CMK (cell line): ENCODE data around the gene RPS6KC1.
"Not testable (repeated sequence)": the region's sequence is repeated elsewhere in the genome, so short reads cannot be mapped to it uniquely, and the experiment has no call there.

Experiments used
- DNase-seq: peaks from one replicate; pipeline ENCODE4 v3.0.0-alpha.2; 2010; ENCODE audit warnings: low read depth

Gene RPS6KC1

DNA sequence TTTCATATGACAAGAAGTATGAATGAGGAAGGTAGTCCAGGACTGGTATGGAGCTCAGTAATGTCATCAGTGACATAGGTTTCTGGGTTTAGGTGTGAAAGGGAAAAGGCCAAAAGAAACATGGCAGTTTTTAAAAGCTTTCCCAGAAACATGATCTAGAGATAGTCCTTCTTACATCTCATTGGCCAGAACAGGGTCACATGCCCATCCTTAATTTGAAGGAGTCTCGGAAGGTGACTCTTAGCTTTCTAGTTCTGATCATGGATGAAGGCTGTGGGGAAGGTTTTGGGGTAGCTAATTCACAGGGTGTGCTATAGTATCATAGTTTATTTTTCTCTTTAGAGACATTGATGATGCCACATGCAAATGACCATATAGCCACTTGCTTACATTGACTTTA, 55.3 kb downstream of the RPS6KC1 start:
- no peak for DNase-seq

DNA sequence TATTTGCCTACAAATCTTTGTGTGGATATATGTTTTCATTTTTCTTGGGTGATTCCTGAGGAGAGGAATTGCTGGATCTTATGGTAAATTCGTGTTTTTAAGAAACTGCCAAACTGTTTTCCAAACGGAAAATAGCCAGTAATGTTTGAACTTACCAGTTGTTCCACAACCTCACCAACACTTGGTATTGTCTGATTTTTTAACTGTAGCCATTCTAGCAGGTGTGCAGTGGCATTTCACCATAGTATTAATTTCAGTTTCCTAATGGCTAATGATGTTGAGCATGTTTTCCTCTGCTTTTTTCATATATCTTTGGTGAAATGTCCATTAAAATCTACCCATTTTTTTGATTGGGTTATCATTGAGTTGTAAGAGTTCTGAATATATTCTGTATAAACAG, 56.6 kb downstream of the RPS6KC1 start:
- no peak for DNase-seq

DNA sequence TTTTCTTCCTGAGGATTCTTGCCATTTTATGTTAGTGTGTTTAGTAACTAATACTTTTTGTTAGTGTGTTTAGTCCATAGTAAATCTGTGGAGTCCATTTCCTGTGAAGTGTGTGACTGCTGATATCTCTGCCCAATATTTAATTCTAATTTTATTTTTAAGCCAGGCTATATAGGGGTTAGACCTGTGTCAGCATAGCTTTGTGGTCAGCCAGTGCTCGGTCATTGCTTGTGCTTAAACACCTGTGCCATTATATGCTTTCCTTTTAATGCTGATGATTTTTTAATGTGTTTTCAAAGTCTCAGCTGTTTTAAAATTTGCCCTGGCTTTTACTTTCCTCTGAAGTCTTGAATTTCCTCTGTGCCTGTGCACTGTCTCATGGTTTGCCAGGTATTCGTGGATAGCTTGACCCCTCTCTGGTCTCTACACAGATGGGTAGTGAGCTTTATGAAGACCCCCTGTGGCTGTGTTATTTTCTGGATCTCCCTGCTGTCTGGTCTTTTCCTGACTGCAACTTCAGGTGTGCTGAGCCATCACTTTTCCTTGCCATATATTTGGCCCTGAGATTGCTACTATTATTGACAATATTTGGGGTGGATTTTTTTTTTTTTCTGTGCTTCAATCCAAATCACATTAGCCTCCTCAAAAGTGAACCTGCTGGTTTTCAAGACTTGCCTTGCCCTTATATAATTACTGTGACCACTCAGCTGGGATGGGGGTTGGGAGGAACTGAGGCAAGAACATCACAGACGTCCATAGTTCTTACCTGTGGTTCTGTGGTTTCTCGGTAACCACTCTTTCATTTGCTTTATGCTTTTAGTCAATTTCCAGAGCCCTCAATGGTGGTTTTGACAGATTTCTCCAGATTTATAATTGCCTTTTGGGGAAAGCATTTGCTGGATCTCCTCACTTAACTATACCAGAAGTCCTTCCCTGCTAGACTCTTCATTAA, 59.6 kb downstream of the RPS6KC1 start:
- DNase-seq = no peak

DNA sequence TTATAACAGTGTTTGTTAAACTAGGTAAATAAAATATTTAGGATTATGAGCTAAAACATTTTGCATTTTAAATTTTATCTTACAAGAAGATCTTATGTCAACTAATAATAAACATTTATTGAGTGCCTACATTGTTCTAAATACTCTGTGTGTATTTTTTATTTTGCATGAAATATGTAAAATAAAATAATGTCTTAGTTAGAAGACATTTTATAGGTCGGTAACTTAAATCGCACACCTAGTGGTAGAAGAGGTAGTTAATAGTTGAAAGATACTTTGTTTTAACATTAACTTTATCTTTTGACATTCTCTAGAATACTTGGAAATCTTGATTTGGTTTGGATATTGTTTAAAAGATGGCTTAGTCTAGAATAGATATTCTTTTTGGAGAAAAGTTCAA, 60.5 kb downstream of the RPS6KC1 start:
- no peak for DNase-seq

DNA sequence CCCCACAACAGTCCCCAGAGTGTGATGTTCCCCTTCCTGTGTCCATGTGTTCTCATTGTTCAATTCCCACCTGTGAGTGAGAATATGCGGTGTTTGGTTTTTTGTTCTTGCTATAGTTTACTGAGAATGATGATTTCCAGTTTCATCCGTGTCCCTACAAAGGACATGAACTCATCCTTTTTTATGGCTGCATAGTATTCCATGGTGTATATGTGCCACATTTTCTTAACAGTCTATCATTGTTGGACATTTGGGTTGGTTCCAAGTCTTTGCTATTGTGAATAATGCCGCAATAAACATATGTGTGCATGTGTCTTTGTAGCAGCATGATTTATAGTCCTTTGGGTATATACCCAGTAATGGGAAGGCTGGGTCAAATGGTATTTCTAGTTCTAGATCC, 61.7 kb downstream of the RPS6KC1 start:
- DNase-seq = not testable (repeated sequence)

DNA sequence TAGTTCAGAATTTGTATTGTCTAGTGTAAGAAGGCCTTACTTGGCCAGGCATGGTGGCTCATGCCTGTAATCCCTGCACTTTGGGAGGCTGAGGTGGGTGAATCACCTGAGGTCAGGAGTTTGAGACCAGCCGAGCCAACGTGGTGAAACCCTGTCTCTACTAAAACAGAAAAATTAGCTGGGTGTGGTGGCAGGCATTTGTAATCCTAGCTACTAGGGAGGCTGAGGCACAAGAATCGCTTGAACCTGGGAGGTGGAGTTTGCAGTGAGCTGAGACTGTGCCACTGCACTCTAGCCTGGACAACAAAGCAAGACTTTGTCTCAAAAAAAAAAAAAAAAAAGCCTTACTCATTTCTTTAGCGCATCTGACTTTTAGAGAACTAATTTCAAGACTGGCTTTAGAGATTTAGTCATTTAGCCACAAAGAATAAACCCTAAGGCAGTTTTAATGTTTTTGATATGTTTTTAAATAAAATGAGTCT, 66.7 kb downstream of the RPS6KC1 start:
- DNase-seq = not testable (repeated sequence)

DNA sequence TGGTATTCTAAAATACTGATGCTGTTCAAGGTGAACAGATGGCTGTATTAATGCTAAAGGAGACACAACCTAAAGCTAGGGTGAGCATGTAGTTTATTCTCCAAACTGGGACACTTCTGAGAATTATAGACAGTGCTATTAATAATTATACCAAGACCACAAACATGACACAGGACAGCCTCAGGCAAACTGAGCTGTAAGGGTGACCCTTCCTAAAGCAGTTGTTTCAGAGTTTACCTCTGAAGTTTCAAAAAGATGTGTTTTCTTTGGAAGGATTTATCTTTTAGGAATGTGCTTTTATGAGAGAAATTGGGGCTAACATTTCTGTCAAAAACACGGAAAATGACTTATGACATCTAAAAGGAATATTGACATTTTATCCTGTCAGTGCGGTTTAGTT, 68.8 kb downstream of the RPS6KC1 start:
- DNase-seq = no peak

DNA sequence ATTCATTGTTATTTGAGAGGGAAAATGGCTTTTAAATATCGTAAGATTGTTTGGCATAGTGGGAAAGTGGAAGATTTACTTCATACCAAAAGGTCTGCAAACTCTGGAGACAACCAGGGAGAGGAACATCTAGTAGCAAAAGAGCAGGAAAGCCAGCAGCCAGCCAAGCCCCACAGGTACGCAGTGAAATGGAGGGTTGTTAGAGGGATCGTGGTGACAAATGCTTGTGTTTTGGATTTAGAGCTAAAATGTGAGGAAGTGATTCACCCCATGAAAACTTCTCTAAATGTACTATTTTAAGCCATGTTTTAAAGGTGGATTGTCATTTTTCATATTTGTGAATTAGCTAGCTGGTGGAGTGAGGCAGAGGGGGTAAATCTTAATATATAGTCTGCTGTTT, 69.3 kb downstream of the RPS6KC1 start:
- no peak for DNase-seq

DNA sequence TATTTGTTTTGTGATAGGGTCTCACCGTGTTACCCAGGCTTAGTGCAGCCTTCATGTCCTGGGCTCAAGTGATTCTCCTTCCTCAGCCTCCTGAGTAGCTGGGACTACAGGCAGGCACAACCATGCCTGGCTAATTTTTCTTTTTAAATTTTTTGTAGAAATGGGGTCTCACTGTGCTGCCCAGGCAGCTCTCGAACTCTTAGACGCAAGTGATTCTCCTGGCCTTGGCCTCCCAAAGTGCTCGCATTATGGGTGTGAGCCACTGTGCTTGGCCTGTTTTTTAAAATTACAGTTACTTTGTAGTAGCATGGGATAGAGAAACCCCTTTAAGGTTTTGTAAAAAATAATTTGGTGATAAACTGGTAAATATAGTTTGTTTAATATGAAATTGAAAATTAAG, 69.9 kb downstream of the RPS6KC1 start:
- no peak for DNase-seq

DNA sequence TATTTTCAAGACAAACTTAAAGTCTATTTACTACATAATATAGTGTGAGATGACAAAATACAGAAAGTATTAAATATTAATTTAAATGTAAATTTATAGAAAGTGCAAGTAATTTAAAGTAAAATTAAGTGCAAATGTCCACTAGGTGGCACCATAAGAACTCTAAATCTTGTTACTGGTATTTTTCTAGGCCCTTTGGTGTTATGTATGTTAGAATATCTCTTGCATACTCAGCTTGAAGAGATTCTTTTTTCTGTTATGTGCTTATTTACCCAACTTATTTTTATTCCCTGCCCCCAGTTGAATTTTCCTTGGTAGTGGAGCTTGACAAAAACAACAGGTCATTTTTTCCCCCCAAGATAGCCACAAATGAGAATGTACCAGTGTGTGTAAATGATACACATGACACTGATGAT, 71.5 kb downstream of the RPS6KC1 start:
- DNase-seq = peak; percentile 9

DNA sequence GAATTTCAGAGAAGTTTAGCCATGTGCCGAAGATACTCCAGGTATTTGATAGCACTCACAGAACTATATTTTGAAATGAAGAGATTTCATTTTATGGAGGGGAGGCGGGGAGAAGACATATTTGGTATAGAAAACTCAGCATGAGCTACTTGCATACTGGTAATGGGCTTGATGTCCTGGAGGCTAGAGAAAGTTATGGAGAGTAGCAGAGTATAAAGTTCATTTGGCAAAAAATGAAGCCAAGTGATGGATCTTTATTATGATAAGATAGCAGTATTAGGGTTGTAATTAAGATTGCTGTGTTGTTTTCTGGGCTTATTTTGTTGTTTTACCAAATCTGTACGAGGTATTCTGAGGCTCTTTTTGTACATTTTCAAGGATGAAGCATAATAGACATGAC, 72.0 kb downstream of the RPS6KC1 start:
- DNase-seq = no peak

DNA sequence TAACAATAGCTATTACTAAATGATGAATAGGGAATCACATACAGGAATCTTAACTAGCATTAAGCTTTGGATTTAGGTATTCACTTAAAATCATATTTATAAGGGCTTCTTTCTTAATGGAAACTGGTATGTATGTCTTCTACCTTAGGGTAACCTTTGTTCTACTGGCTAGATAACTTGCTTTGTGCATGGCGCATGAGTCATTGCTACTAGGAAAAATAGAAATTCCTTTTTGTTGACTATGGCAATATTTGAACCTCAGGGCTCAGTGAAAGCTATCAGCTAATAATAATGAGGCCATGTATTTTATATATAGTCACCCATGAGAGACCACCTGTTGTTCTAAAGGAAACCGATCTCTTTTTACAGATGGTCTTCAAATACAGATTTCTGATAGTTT, 72.5 kb downstream of the RPS6KC1 start:
- no peak for DNase-seq

DNA sequence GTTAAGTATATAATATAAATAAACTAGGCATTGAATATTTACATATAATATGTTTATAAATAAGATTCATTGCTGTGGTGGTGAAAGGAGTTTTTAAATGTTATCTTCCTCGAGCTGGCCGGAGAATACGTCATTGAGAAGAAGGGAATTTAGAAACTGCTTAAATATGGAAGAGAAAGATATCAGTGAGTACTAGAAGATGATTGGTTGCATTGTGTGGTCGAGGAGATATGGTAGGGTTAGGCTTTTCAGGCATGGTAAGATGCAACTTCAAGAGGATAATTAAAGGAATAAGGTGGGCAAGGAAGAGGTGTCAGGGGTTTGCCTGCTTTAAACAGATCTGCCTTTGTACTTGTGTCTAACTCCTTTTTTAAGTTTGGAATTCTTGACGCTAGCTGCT, 73.5 kb downstream of the RPS6KC1 start:
- no peak for DNase-seq

DNA sequence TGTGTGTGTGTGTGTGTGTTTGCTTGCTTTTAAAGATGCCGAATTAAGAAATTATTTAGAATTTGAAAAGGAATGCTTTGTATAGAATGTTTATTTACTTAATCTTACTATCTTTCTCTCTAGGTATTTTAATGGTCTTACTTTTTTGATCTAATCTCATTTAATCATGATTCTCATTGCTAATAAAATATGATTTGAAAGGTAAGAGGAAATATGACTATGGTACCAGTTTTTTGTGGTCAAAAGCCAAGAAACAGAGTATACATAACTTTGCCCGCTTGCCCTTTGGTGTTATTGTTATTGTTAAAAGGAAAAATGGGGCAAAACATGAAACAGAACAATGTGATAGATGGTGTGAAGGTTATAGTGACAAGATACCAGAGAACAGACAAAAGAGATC, 74.6 kb downstream of the RPS6KC1 start:
- DNase-seq = no peak

DNA sequence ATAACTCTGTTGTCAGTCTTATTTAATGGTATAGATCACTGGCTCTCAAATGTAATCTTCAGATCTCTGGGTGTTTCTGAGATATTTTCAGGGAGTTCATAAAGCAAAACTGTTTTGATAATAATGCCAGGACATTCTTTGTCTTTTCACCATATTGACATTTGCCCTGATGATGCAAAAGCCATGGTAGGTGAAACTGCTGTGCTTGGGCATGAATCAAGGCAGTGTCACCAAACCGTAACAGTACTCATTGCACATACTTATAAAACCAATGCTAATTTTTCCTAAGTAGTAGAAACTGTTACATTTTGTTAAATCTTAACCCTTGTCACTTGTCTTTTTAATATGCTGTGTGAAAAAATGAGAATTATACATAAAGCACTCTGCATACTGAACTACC, 76.0 kb downstream of the RPS6KC1 start:
- DNase-seq = no peak

DNA sequence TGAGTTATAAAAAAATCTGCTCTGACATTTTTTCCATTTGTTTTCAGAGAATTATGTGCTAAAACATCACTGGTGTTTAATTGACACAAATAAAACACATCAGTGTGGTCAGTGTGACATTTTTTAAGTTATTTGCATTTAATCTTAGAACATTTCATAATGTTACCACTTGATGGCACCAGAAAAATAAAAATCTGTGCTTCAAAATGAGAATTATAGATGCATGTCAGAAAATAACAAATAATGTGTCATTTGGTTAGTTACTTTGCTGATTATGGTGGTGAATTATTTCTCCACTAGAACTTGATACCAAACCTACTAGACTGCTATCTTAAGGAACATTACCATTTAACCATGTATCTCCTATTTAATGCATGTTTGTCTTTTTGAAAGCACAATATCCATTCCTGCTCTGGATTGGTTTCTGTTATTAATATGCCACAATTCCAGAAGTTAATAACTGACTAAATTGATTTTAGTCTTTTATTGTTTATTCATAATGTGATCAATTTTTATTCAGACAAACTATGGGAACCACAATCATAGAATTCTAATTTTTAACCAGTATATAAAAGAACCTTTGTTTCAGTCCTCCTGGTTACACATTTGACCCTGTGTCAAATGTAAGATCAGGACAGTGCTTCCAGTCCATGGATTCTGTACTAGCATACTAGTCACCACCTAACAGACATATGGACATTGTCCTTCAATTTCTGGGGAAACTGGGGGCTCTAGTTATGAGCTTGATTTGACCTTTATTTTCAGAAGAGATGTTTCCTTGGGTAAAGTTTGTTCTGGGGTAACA, 81.0 kb downstream of the RPS6KC1 start:
- DNase-seq = no peak

DNA sequence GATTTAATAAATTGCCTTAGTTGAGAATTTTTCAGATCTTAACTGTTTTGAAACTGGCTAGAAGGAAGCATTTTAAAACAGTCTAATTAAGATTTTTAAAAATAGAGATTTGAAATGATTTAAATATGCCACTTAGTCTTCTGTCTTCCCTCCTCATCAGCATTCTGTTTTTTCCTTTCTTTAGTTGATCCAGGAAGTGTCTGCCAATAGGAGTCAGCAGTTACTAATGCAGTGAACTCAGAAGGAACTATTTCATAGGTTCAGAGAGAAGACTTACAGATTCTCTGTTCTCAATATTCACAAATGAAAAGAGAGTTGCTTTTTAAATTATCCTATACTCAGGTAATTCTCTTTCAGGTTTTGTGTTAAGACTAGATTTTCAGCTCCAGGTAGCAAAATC, 84.5 kb downstream of the RPS6KC1 start:
- no peak for DNase-seq

DNA sequence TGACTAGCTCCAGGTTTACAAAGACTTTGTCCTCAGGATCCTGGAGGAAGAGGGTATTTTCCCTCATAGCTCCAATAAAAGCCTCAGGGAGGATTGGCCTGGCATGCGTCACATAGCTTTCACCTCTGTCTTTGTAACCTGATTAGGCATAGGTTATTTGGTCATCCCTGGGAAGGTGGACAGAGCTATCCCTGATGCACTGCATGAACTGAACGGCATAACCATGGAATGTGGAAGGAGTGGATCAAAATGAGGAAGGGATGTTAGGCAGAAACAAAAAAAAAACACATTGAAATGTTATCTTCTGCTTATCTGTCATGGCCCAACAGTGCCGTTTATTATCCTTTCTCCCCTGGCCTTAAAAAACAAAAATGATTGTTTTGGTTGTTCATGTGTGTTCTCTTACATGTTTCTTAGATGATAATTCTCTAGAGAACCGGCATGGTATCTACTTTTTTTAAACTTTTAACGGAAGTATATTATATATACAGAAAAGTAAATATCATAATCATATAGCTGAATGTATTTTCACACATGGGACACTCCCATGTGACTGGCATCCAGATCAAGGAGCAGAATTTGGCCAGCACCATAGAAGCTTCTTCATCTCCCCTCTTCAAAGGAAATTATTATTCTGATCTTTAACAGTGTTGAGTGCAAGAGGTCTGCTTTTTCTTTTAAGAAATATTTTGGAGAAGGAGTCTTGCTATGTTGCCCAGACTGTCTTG, 85.3 kb downstream of the RPS6KC1 start:
- DNase-seq = no peak

DNA sequence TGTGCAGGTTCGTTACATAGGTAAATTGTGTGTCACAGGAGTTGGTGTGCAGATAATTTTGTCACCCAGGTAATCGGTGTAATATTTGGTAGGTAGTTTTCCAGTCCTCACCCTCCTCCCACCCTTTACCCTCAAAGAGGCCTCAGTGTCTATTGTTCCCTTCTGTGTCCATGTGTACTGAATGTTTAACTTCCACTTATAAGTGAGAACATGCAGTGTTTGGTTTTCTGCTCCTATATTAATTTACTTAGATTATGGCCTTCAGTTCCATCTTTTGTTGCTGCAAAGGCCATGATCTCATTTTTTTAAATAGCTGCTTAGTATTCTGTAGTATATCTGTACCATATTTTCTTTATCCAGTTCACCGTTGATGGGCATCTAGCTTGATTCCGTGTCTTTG, 87.3 kb downstream of the RPS6KC1 start:
- DNase-seq = no peak

DNA sequence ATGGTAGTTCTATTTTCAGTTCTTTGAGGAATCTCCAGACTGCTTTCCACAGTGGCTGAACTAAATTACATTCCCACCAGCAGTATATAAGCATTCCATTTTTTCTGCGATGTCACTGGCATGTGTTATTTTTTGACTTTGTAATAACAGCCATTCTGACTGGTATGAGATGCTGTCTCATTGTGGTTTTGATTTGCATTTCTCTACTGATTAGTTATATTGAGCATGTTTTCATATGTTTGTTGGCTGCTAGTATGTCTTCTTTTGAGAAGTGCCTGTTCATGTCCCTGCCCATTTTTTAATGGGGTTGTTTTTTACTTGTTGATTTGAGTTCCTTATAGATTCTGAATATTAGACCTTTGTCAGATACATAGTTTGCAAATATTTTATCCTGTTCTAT, 87.9 kb downstream of the RPS6KC1 start:
- no peak for DNase-seq

DNA sequence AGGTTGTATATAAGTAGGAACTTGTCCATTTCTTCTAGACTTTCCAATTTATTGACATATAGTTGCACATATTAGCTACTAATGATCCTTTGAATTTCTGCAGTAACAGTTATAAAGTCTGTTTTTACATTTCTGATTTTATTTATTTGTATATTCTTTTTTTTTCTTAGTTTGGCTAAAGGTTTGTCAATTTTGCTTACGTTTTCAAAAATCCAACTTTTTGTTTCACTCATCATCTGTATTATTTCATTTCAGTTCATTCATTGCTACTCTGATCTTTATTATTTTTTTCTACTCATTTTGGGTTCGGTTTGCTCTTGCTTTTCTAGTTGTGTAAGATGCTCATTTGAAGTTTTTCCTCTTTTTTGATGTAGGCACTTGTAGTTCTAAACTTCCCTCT, 97.9 kb downstream of the RPS6KC1 start:
- DNase-seq = no peak

DNA sequence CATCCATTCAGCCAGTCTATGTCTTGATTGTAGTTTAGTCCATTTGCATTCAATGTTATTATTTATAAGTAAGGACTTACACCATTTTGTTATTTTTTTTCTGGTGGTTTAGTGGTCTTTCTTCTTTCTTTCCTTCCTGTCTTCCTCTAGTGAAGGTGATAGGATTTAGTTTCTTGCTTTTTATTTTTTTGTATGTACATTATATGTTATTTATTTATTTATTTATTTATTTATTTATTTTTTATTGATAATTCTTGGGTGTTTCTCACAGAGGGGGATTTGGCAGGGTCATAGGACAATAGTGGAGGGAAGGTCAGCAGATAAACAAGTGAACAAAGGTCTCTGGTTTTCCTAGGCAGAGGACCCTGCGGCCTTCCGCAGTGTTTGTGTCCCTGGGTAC, 99.0 kb downstream of the RPS6KC1 start:
- DNase-seq = not testable (repeated sequence)
